GM12872 (cell line): ENCODE results near the gene PTPRO.

ENCODE experiments used
- TF ChIP-seq, protein P1 (sequence below): IDR thresholded peaks from 3 replicates; pipeline ENCODE4 v1.5.1; 2011; ENCODE audit warnings: low read depth, mild to moderate bottlenecking, low read length, moderate library complexity; ENCODE audit not compliant: insufficient read depth

The PTPRO gene

DNA sequence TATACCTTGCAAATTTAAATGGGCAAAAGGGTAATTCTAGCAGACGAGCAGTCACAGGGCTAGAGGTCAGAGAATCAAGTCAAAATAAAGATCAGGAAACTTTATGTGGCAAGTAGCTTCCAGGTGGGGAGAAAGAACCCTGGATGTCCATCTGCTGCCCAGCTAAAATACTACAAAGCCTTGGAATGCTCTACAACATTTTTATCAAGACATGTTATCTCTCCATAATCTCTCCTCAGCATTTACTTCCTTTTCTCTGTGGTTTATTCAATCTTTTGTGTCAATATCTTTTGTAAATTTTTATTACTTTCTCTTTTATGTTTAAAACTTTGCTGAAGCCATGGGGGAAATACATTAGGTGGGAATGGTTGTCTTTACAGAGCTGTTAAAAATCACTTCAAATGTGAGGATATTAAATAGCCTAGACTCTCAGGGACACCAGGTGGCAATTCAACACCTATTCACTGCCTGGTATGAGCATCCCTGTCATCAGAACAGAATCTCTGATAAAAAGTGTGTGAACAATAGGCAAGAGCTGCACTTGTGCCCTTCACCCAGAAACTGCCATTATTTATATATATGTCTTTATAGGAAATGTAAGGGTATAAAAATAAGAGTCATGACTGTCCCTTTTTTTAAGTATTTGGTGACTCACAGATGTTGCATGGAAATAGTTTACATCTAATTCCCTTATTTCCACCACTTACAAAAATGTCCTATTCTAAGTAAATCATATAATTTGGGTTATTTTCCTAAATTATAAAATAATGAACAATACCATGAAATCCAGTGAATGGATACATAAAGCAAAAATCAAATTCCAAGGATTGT, 314.0 kb downstream of the PTPRO start:
- TF ChIP-seq, protein P1, sequence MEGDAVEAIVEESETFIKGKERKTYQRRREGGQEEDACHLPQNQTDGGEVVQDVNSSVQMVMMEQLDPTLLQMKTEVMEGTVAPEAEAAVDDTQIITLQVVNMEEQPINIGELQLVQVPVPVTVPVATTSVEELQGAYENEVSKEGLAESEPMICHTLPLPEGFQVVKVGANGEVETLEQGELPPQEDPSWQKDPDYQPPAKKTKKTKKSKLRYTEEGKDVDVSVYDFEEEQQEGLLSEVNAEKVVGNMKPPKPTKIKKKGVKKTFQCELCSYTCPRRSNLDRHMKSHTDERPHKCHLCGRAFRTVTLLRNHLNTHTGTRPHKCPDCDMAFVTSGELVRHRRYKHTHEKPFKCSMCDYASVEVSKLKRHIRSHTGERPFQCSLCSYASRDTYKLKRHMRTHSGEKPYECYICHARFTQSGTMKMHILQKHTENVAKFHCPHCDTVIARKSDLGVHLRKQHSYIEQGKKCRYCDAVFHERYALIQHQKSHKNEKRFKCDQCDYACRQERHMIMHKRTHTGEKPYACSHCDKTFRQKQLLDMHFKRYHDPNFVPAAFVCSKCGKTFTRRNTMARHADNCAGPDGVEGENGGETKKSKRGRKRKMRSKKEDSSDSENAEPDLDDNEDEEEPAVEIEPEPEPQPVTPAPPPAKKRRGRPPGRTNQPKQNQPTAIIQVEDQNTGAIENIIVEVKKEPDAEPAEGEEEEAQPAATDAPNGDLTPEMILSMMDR, result no peak

DNA sequence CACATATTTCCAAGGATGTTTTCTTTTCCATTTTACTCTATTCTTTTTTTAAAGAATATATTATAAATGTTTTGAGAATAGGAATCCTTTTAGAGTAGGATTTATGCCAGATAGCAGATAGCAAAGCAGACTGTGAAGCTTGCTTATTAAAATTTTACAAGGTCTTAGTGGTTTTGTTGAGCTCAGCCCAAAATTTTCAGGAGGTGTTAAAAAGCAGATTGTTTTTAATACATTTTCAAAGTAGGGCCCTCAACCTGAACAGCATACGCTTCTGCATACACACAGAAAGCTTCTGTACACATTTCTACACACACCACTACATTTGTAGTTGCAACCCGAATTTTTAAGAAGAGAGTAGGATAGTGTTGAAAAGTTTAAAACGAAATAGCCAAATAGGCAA, 315.9 kb downstream of the PTPRO start:
- TF ChIP-seq, protein P1, result no peak

DNA sequence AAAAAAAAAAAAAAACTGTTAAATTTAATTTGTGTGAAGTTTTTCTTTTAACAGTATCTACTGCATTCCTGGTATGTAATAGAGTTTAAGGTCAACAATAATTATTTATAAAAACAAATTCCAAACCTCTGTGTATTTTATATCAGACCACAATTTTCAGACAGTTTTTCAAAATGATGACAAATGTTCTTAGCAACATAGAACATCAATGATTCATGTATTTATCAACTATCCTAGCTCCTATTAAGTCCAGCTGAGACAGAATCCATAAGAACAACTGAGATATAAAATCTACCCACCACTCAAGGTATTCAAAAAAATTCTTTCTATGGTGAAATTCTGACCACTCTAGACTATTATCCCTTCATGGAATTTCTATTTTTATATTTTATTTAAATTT, 322.4 kb downstream of the PTPRO start:
- TF ChIP-seq, protein P1, result no peak

DNA sequence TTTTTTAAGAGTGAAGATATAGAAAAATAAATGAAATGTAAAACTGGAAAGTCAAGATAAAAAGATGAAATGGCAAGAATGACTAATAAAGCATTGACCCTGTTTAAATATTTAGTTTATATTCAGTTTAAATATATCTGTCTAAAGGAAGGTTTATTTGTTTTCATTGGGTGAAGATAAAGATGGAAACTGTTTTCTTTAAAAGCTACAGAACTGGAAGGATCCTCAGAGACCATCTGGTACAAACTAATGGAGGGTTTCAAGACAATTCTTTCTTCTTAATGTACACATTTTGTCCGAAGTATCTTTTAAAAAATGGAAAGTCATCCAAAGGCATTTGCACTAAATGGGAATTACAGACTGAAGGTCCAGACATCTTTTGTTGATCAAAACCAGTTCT, 324.3 kb downstream of the PTPRO start:
- TF ChIP-seq, protein P1, result no peak
